OCI-LY1 (cell line): ENCODE data around the gene CACNA2D1.

Source experiments
- H2AFZ ChIP-seq: fragments of 200-600 bp; sonication (generic), shearing (Covaris generic); 2 replicates; pipeline ENCODE4 v1.6.0; 2014; ENCODE audit warnings: antibody characterized with exemption, mild to moderate bottlenecking, low read length
- H3F3A ChIP-seq: fragments of 200-600 bp; sonication (generic), shearing (Covaris generic); 2 replicates; pipeline ENCODE4 v1.6.0; 2014; ENCODE audit warnings: mild to moderate bottlenecking, antibody characterized with exemption, low read length, moderate library complexity; ENCODE audit not compliant: insufficient read depth
- H3K27ac ChIP-seq: fragments of 200-600 bp; sonication (generic); 2 replicates; pipeline ENCODE4 v1.5.1; 2014; ENCODE audit warnings: low read length, mixed run types, mild to moderate bottlenecking, low read depth; ENCODE audit not compliant: poor library complexity, severe bottlenecking
- H3K27me3 ChIP-seq: fragments of 200-600 bp; sonication (generic); 2 replicates; pipeline ENCODE4 v1.6.0; 2014; ENCODE audit warnings: antibody characterized with exemption, mild to moderate bottlenecking, low read length, moderate library complexity; ENCODE audit not compliant: insufficient read depth
- H3K36me3 ChIP-seq: fragments of 200-600 bp; sonication (generic); 2 replicates; pipeline ENCODE4 v1.6.1; 2014; ENCODE audit warnings: mild to moderate bottlenecking, antibody characterized with exemption, low read length, moderate library complexity, mixed read lengths; ENCODE audit not compliant: insufficient read depth
- H3K4me1 ChIP-seq: fragments of 200-600 bp; sonication (generic); 2 replicates; pipeline ENCODE4 v1.5.1; 2014; ENCODE audit warnings: mild to moderate bottlenecking, low read length, moderate library complexity; ENCODE audit not compliant: insufficient read depth, severe bottlenecking
- H3K4me2 ChIP-seq: fragments of 200-600 bp; sonication (generic), shearing (Covaris generic); 2 replicates; pipeline ENCODE4 v1.6.1; 2014; ENCODE audit warnings: low read length
- H3K4me3 ChIP-seq: fragments of 200-600 bp; sonication (generic); 2 replicates; pipeline ENCODE4 v1.5.1; 2014; ENCODE audit warnings: low read length, low read depth, mild to moderate bottlenecking, mixed read lengths; ENCODE audit not compliant: poor library complexity, severe bottlenecking
- H3K79me2 ChIP-seq: fragments of 200-600 bp; shearing (Covaris generic); 2 replicates; pipeline ENCODE4 v1.6.1; 2016; ENCODE audit warnings: mixed run types, low read length, mixed read lengths; ENCODE audit not compliant: insufficient read depth
- H3K9ac ChIP-seq: fragments of 200-600 bp; sonication (generic), shearing (Covaris generic); 2 replicates; pipeline ENCODE4 v1.6.1; 2014; ENCODE audit warnings: mild to moderate bottlenecking, low read length, mixed read lengths
- H3K9me2 ChIP-seq: fragments of 200-600 bp; sonication (generic), shearing (Covaris generic); 2 replicates; pipeline ENCODE4 v1.6.1; 2014; ENCODE audit warnings: low read depth, mild to moderate bottlenecking, low read length, mixed read lengths
- H3K9me3 ChIP-seq: fragments of 200-600 bp; shearing (Covaris generic); 2 replicates; pipeline ENCODE4 v1.6.1; 2014; ENCODE audit warnings: low read length, mixed read lengths
- H4K20me1 ChIP-seq: fragments of 200-600 bp; sonication (generic), shearing (Covaris generic); 2 replicates; pipeline ENCODE4 v1.6.0; 2016; ENCODE audit warnings: mild to moderate bottlenecking, low read length; ENCODE audit not compliant: insufficient read depth
- EZH2 ChIP-seq: fragments of 200-600 bp; sonication (generic), shearing (Covaris generic); IDR thresholded peaks from 2 replicates; pipeline ENCODE4 v1.8.0; 2017; ENCODE audit warnings: borderline replicate concordance, mixed run types, mild to moderate bottlenecking, antibody characterized with exemption, low read length, moderate library complexity, mixed read lengths
- TF ChIP-seq, protein P1 (sequence below): fragments of 200-600 bp; sonication (generic), shearing (Covaris generic); IDR thresholded peaks from 2 replicates; pipeline ENCODE4 v1.5.1; 2017; ENCODE audit warnings: mild to moderate bottlenecking, antibody characterized with exemption, low read length, moderate library complexity, mixed read lengths

The CACNA2D1 gene

DNA sequence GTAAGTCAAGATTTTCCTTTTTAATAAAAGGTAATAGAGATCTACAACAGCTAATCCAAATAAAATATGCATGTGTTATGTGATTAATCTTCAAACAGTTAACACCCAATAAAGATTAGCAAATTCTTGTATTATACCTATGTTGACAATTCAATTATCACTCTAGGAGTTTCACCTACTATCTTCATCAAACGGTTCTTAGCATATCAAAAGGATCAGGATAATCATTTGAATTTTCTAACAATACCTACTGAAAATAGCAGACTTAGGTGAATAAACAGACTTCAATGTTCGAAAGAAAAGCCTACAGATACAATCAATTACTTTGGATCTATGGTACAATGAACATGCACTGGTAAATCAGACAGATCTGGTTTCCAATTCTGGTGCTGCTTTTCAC is 268.3 kb downstream of the CACNA2D1 start:
- no peak overlapping the region for H3K4me2 ChIP-seq
- H3K27ac ChIP-seq, result no peak overlapping the region
- H3K9ac ChIP-seq, result no peak overlapping the region
- no peak overlapping the region for H2AFZ ChIP-seq
- no peaks in the 10 kb centered on the region for H3K36me3 ChIP-seq
- H4K20me1 ChIP-seq, result no peaks in the 10 kb centered on the region
- H3K9me3 ChIP-seq, result no peaks in the 10 kb centered on the region
- H3K79me2 ChIP-seq, result no peaks in the 10 kb centered on the region
- no peaks in the 10 kb centered on the region for H3K9me2 ChIP-seq
- TF ChIP-seq, protein P1, sequence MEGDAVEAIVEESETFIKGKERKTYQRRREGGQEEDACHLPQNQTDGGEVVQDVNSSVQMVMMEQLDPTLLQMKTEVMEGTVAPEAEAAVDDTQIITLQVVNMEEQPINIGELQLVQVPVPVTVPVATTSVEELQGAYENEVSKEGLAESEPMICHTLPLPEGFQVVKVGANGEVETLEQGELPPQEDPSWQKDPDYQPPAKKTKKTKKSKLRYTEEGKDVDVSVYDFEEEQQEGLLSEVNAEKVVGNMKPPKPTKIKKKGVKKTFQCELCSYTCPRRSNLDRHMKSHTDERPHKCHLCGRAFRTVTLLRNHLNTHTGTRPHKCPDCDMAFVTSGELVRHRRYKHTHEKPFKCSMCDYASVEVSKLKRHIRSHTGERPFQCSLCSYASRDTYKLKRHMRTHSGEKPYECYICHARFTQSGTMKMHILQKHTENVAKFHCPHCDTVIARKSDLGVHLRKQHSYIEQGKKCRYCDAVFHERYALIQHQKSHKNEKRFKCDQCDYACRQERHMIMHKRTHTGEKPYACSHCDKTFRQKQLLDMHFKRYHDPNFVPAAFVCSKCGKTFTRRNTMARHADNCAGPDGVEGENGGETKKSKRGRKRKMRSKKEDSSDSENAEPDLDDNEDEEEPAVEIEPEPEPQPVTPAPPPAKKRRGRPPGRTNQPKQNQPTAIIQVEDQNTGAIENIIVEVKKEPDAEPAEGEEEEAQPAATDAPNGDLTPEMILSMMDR, result no peak
- H3K27me3 ChIP-seq, result no peaks in the 10 kb centered on the region
- no peaks in the 10 kb centered on the region for H3F3A ChIP-seq
- H3K4me3 ChIP-seq, result no peak overlapping the region
- H3K4me1 ChIP-seq, result no peaks in the 10 kb centered on the region

DNA sequence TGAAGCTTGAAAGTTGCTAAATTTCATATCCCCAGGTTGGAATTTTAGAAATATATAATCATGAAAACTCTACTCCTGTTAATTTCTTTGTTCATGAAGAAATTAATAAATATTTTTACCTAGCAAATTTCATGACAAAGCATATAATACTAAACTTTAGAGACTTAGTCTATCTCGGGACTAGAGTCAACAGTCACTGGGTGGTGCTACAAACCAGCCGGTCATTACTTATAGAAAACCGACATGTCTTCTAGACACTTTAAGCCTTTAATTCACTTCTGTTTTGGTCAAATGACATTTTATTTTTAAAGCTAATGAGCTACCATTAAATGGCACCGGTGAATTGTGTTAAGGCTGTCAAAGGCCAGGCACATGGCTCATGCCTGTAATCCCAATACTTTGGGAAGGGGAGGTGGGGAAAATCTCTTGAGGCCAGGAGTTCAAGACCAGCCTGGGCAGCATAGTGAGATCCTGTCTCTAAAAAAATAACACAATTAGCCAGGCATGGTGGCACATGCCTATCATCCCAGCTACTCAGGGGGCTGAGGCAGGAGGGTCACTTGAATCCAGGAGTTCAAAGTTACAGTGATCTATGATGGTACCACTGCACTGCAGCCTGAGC is 270.1 kb downstream of the CACNA2D1 start:
- H4K20me1 ChIP-seq, result no peaks in the 10 kb centered on the region
- no peaks in the 10 kb centered on the region for H3F3A ChIP-seq
- no peaks in the 10 kb centered on the region for H3K79me2 ChIP-seq
- H3K9me3 ChIP-seq, result no peaks in the 10 kb centered on the region
- TF ChIP-seq EZH2, result no peak
- TF ChIP-seq, protein P1, result no peak
- H3K27ac ChIP-seq, result no peak overlapping the region
- no peaks in the 10 kb centered on the region for H3K4me1 ChIP-seq
- H3K9me2 ChIP-seq, result no peaks in the 10 kb centered on the region
- no peaks in the 10 kb centered on the region for H3K27me3 ChIP-seq
- no peaks in the 10 kb centered on the region for H3K36me3 ChIP-seq
- no peak overlapping the region for H3K4me2 ChIP-seq
- no peak overlapping the region for H3K9ac ChIP-seq
- H3K4me3 ChIP-seq, result no peak overlapping the region
- H2AFZ ChIP-seq, result no peak overlapping the region

DNA sequence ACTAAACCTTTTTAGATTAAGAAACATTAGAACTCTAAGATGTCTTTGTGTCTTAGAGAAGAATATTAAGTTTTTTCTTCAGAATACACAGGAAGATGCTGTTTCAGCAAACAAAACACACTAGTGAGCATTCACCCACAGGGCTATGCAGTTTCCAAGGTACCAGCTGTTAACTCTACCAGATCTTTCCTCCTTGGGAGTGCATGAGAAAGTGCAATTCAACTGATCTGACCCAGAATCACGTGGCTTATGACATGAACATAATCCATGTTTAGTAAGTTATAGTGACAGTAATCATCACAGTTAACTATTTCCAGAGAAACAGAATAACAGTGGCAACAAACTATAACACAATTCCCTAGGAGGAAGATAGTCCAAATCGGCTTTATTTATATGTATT is 270.7 kb downstream of the CACNA2D1 start:
- Histone ChIP-seq H3K27me3 (no peaks in the 10 kb centered on the region), H3K9me3 (no peaks in the 10 kb centered on the region), H3K4me1 (no peaks in the 10 kb centered on the region), H4K20me1 (no peaks in the 10 kb centered on the region), H2AFZ (no peak overlapping the region), H3K9ac (no peak overlapping the region), H3F3A (no peaks in the 10 kb centered on the region), H3K9me2 (no peaks in the 10 kb centered on the region), H3K4me2 (no peak overlapping the region), H3K27ac (no peak overlapping the region), H3K79me2 (no peaks in the 10 kb centered on the region), H3K36me3 (no peaks in the 10 kb centered on the region), H3K4me3 (no peak overlapping the region)
- TF ChIP-seq, protein P1, result no peak
- no peak for TF ChIP-seq EZH2
